Measurements from ENCODE around the gene RPL32.

RPL32 gene

DNA sequence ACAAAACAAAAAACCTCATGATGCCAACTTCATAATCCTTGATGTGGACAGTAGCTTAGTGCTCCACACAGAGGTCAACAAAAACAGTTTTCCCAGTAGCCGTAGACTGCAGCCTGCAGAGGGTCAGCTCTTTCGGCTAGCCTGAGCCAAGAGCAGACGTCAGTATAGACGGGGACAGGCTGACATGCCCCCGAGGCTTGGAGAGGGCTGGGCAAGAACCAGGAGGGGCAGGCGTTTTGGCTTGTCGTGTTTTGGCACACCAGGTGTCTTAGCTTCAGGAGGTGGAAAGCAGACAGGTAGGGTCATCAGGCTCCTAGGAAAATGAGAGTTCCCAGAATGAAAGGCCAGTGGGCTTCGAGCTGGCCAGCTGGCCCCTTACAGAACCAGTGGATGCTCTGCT is 23.1 kb downstream of the RPL32 start:
- TF ChIP-seq, protein P1, sequence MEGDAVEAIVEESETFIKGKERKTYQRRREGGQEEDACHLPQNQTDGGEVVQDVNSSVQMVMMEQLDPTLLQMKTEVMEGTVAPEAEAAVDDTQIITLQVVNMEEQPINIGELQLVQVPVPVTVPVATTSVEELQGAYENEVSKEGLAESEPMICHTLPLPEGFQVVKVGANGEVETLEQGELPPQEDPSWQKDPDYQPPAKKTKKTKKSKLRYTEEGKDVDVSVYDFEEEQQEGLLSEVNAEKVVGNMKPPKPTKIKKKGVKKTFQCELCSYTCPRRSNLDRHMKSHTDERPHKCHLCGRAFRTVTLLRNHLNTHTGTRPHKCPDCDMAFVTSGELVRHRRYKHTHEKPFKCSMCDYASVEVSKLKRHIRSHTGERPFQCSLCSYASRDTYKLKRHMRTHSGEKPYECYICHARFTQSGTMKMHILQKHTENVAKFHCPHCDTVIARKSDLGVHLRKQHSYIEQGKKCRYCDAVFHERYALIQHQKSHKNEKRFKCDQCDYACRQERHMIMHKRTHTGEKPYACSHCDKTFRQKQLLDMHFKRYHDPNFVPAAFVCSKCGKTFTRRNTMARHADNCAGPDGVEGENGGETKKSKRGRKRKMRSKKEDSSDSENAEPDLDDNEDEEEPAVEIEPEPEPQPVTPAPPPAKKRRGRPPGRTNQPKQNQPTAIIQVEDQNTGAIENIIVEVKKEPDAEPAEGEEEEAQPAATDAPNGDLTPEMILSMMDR (conservative IDR thresholded peaks at IDR 0.05; ENCODE audit: low read depth, low read length) = no peak
- DNase-seq (ENCODE audit: low read depth) = no peak
- no peak overlapping the region for H3K4me3 ChIP-seq (ENCODE audit: low read length)

- TF ChIP-seq, protein P1 (conservative IDR thresholded peaks at IDR 0.05; ENCODE audit: low read depth, low read length) = no peak
Measured at GRCh38 chr3:12817343-12817710, 24.0 kb downstream of the RPL32 start.

DNA sequence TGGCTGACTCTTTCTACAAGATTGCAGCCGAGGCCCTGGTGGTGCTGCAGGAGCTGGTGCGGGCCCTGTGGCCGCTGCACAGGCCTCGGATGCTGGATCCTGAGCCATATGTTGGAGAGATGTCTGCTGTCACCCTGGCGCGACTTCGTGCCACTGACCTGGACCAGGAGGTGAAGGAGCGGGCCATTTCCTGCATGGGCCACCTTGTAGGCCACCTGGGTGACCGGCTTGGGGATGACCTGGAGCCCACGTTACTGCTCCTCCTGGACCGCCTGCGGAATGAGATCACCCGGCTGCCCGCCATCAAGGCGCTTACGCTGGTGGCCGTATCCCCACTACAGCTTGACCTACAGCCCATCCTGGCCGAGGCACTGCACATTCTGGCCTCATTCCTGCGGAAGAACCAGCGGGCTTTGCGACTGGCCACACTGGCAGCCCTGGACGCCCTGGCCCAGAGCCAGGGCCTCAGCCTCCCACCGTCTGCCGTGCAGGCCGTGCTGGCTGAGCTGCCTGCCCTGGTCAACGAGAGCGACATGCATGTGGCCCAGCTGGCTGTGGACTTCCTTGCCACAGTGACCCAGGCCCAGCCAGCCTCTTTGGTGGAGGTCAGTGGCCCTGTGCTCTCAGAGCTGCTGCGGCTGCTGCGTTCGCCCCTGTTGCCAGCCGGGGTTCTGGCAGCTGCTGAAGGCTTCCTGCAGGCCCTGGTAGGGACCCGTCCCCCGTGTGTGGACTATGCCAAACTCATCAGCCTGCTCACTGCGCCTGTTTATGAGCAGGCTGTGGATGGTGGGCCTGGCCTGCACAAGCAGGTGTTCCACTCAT is 24.6 kb downstream of the RPL32 start:
- TF ChIP-seq, protein P1 (conservative IDR thresholded peaks at IDR 0.05; ENCODE audit: low read depth, low read length) = no peak
- H3K4me3 ChIP-seq (ENCODE audit: low read length) = no peak overlapping the region
- no peak for DNase-seq (ENCODE audit: low read depth)

More at GRCh38 chr3:12817343-12817710, 24.0 kb downstream of the RPL32 start:
- no peak overlapping the region for H3K4me3 ChIP-seq (ENCODE audit: low read length)
- no peak for DNase-seq (ENCODE audit: low read depth)

DNA sequence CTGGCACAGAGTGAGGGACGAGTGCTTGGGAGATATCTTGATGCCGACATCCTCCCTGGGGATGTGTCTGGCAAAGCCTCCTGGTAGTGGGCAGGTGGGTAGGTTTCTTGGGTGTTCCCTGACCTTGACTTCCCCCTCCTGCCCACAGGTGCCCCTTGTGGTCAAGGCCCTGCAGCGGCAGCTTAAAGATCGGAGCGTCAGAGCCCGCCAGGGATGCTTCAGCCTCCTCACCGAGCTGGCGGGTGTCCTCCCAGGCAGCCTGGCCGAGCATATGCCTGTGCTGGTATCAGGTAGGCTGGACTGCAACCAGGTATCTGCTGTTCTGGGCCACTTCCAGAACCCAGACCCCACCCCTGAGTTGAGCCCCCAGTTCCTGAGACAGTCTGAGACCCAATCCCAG is 25.6 kb downstream of the RPL32 start:
- TF ChIP-seq, protein P1 (conservative IDR thresholded peaks at IDR 0.05; ENCODE audit: low read depth, low read length) = peak; percentile 12
- no peak for DNase-seq (ENCODE audit: low read depth)
- no peak overlapping the region for H3K4me3 ChIP-seq (ENCODE audit: low read length)

DNA sequence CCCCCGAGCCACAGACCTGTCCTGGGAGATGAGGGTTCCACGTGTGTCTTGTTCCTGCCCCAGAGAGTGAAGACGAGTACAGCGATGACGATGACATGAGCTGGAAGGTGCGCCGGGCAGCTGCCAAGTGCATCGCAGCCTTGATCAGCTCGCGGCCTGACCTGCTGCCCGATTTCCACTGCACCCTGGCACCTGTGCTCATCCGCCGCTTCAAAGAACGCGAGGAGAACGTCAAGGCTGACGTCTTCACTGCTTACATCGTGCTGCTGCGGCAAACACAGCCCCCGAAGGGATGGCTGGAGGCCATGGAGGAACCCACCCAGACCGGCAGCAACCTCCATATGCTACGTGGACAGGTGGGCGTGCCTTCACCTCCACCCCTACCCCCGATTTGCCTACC is 26.3 kb downstream of the RPL32 start:
- TF ChIP-seq, protein P1 (conservative IDR thresholded peaks at IDR 0.05; ENCODE audit: low read depth, low read length) = no peak
- H3K4me3 ChIP-seq (ENCODE audit: low read length) = no peak overlapping the region
- no peak for DNase-seq (ENCODE audit: low read depth)

DNA sequence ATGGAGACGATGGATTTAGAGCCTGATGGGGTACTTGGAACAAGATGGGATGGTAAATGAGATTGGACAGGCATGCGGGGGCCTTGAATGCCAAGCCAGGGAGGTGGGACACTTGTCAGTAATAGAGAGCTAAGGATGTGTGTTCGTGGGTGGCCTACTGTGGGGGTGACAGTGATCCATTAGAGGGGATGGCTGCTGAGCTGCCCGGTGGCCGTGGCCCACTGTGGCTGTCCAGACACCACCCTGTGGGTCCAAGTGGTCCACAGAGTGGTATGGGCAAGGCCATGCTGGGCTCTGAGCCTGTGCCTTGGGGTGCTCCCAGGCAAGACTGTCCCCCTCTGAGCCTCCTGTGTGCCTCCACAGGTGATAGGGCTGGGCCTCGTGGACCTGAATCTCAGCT is 27.4 kb downstream of the RPL32 start:
- no peak for DNase-seq (ENCODE audit: low read depth)
- TF ChIP-seq, protein P1 (conservative IDR thresholded peaks at IDR 0.05; ENCODE audit: low read depth, low read length) = no peak

GRCh38 chr3:12812812-12813211 is 28.6 kb downstream of the RPL32 start:
- TF ChIP-seq, protein P1 (conservative IDR thresholded peaks at IDR 0.05; ENCODE audit: low read depth, low read length) = no peak
- no peak for DNase-seq (ENCODE audit: low read depth)
- H3K4me3 ChIP-seq (ENCODE audit: low read length) = no peak overlapping the region

More for the DNA sequence above, 27.4 kb downstream of the RPL32 start:
- H3K4me3 ChIP-seq (ENCODE audit: low read length) = no peak overlapping the region

Data from retinal pigment epithelial cell (primary cell).